GM19238 (cell line): ENCODE measurements around the gene THAP4.

Experiments
- DNase-seq: peaks from one replicate; pipeline ENCODE4 v3.0.0; 2011; ENCODE audit warnings: low spot score; ENCODE audit not compliant: insufficient read length

Gene THAP4

GRCh38 chr2:241550616-241551580, 86.1 kb downstream of the THAP4 start:
- DNase-seq, result no peak

DNA sequence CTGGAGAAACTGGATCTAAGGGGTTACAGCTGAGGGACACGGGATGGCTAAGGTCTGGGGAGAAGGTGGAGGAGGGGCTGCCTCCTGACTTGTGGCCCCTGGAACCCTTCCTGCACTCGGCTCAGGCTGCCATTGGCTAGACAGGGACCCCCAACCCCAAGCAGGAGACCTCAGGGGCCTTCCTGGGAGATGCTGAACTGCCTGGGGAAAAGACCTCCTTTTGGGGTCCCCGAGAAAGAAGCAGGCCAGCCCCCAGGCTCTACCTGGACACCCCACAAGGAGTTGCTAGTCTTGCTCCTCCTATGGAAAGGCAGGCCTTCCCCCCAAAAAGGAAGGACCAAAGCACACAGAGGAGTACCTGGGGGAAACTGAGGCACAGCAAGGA, 88.5 kb downstream of the THAP4 start:
- DNase-seq, result no peak

GRCh38 chr2:241547781-241548450, 89.0 kb downstream of the THAP4 start:
- DNase-seq, result no peak

- DNase-seq, result no peak
These were observed 90.0 kb downstream of the THAP4 start for GRCh38 chr2:241546771-241547498.

DNA sequence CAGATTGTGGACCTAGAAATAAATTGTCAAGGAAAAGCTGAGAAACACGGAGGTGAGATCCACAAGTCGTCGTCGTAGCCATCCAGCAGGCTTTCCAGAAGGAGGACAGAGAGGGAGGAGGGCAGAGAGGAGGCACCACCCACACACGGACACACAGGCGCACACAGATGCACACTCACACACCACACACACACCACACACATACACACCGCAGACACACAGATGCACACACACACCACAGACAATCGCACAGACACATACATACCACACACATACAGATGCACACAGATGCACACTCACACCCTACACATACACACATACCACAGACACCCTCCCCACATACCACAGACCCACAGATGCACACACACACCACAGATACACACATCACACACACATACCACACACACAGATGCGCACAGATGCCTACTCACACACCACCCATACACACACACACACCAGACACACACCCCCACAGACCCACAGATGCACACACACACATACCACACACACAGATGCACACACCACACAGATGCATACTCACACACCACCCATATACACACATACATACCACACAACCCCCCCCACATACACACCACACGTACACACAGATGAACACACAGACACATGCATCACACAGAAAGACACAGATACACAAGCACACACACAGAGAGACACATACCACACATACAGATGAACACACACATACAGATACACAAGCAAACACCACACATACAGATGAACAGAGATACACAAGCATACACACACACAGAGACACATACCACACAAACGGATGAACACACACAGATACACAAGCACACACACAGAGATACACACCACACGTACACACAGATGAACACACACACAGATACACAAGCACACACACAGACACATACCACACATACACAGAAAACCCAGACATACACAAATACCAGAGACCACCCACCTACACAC, 91.2 kb downstream of the THAP4 start:
- DNase-seq, result no peak

- DNase-seq, result no peak
These were observed 91.9 kb downstream of the THAP4 start for GRCh38 chr2:241545106-241545505.

- DNase-seq, result no peak
These were observed 94.7 kb downstream of the THAP4 start for GRCh38 chr2:241542278-241542605.

- no peak for DNase-seq
These were observed 95.2 kb downstream of the THAP4 start for GRCh38 chr2:241541564-241542277.

- peak; percentile 57 for DNase-seq
These were observed 96.0 kb downstream of the THAP4 start for GRCh38 chr2:241540771-241541561.

- no peak for DNase-seq
These were observed 96.6 kb downstream of the THAP4 start for GRCh38 chr2:241540401-241540770.

- no peak for DNase-seq
These were observed 97.2 kb downstream of the THAP4 start for GRCh38 chr2:241539616-241540374.

DNA sequence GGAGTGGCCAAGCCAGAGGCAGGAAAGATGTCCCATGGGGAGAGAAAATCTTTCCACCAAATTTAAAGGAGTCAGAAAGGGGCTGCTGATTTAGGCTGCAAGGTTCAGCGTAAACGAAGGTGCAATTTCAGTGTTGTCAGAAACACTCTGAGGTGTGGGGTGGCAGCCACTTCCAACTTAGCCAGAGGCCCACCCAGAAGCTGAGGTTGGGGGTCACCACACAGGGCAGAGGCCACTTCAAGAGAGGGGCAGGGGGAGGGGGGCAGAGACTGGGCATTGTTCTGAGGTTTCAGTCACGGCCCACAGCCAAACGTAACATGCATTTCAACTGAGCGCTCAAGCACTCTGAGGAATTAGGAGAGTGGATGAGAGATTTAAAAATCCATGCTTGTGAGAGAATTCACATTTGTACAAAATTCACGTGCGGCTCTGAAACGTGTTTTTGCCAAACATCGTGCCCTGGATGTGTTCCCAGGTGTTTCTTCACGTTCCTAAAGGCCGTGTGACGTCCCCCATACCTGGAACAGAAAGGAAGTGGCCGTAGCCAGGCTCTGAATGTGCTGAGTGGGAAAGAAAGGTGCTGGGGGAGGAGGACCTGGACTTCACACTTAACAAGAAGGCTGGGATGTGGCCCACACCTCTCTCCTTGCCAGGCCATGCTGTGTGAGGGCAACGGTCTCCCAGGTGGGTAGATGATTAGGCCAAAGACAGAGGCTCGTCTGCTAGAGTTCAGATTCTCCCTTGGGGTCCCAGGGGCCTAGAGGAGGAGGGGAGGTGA, 97.9 kb downstream of the THAP4 start:
- no peak for DNase-seq

DNA sequence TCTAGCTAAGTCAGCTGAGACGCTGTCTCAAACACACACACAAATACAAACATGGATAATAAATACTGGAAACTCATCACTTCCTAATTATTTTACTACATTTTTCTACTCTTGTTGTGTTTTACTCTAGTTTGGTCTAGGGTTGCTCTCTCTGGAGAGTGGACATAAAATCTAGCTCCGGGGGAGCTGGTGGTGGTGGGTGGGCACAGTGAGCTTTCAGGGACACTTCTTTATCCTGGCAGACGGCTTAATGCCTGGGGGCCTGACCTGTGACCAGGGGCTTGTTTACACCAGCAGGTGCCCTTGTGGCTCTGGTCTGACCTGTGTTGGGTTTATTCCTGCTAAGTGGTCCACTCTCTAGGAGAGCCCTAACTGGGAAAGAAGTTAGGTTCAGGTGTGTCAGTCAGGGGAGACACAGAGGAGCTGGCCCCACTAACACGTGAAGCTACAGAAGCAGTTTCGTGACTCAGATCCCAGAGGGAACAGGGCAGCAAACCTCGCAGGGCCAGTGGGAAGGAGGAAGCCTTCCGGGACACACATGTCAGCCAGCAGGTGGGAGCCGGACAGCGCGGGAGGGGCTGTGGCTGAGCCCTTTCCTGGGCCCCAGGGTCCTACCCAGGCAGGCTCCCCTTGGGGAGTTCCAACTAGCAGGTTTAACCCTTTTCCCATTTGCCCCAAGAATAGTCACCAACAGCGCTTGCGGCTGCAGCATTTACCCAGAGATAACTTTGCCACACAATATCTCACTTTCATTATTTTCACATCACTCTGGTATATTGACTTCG, 100.9 kb downstream of the THAP4 start:
- no peak for DNase-seq

DNA sequence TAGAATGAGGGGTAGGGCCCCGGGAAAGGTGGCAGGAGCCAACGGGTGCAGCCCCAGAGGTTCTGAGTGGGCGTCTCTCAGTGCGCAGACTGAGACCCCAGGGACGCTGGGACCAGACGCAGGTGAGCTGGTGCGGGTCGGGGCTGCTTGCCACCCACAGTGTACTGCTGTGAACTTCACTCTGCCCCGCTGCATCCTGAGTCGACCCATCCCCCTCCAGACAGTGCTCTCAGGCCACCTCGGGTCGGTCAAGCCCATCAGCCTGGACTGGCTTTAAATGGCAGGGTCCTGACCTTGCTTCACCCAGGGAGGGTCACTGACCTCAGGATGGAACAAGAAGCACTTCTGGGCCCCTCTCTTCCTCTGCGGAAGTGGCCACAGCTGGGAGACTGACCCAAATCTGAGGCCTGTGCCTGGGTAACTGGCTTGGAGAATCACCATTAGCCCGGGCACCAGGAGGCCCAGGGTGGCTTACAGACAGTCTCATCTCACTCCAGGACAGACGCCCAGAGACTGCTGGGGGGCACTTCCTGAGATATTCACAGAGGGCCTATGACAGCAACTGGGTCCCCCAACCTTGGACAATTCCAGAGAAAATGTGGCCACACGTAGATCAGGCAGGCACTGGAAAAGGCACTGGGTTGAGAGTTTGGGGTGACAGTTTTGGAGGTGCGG, 102.1 kb downstream of the THAP4 start:
- no peak for DNase-seq
